ENCODE results near the gene ETS1.

Gene ETS1

GRCh38 chr11:128587415-128587814 is at the start of gene ETS1:
Gene ETS1 (minus strand): TSS chr11:128587558. CDS start chr11:128573130, 14,428 bp downstream.
- TF ChIP-seq USF1 (IDR thresholded peaks at IDR 0.05) (no peak), CEBPB (IDR thresholded peaks at IDR 0.05) (no peak), RAD21 (IDR thresholded peaks at IDR 0.05; ENCODE audit: low read depth) (no peak), CREB1 (IDR thresholded peaks at IDR 0.05; ENCODE audit: low read depth) (no peak), ZBTB7A (IDR thresholded peaks at IDR 0.05; ENCODE audit: low read depth) (no peak), TEAD4 (IDR thresholded peaks at IDR 0.05) (no peak), TCF12 (IDR thresholded peaks at IDR 0.05; ENCODE audit: low read depth) (no peak), YY1 (IDR thresholded peaks at IDR 0.05; ENCODE audit: low read depth) (no peak), REST (IDR thresholded peaks at IDR 0.05; ENCODE audit: low read depth) (no peak), EGR1 (IDR thresholded peaks at IDR 0.05) (no peak)

GRCh38 chr11:128634395-128634794 is 47.0 kb upstream of the ETS1 start:
- TF ChIP-seq TEAD4 (IDR thresholded peaks at IDR 0.05) (no peak), USF1 (IDR thresholded peaks at IDR 0.05) (no peak)

GRCh38 chr11:128633384-128633965 is 46.1 kb upstream of the ETS1 start:
- TF ChIP-seq CEBPB (IDR thresholded peaks at IDR 0.05) (no peak), EGR1 (IDR thresholded peaks at IDR 0.05) (no peak), CREB1 (IDR thresholded peaks at IDR 0.05; ENCODE audit: low read depth) (no peak), TEAD4 (IDR thresholded peaks at IDR 0.05) (no peak), FOXM1 (IDR thresholded peaks at IDR 0.05; ENCODE audit: borderline replicate concordance, low read depth) (no peak), REST (IDR thresholded peaks at IDR 0.05; ENCODE audit: low read depth) (no peak), TAF1 (IDR thresholded peaks at IDR 0.05; ENCODE audit: low read depth) (no peak), USF1 (IDR thresholded peaks at IDR 0.05) (no peak), MAX (IDR thresholded peaks at IDR 0.05) (no peak), EP300 (IDR thresholded peaks at IDR 0.05; ENCODE audit: borderline replicate concordance) (no peak), NFIC (IDR thresholded peaks at IDR 0.05) (no peak), YY1 (IDR thresholded peaks at IDR 0.05; ENCODE audit: low read depth) (no peak), TCF12 (IDR thresholded peaks at IDR 0.05; ENCODE audit: low read depth) (no peak), ZBTB7A (IDR thresholded peaks at IDR 0.05; ENCODE audit: low read depth) (no peak), RAD21 (IDR thresholded peaks at IDR 0.05; ENCODE audit: low read depth) (no peak)

GRCh38 chr11:128632141-128632791 is 44.9 kb upstream of the ETS1 start:
- TF ChIP-seq CEBPB (IDR thresholded peaks at IDR 0.05), result no peak
- peak; percentile 73 for TF ChIP-seq RAD21 (IDR thresholded peaks at IDR 0.05; ENCODE audit: low read depth)

GRCh38 chr11:128630367-128631230 is 43.2 kb upstream of the ETS1 start:
- TF ChIP-seq USF1 (IDR thresholded peaks at IDR 0.05) (no peak), CREB1 (IDR thresholded peaks at IDR 0.05; ENCODE audit: low read depth) (no peak), NFIC (IDR thresholded peaks at IDR 0.05) (no peak), RAD21 (IDR thresholded peaks at IDR 0.05; ENCODE audit: low read depth) (peak; percentile 99), MAX (IDR thresholded peaks at IDR 0.05) (no peak), CEBPB (IDR thresholded peaks at IDR 0.05) (no peak), TEAD4 (IDR thresholded peaks at IDR 0.05) (no peak), FOXM1 (IDR thresholded peaks at IDR 0.05; ENCODE audit: borderline replicate concordance, low read depth) (no peak)

Measured in Ishikawa (cell line).